GF-D8 (cell line): ENCODE measurements around the gene ABCA5.
"Not testable (repeated sequence)": the region's sequence is repeated elsewhere in the genome, so short reads cannot be mapped to it uniquely, and the experiment has no call there.

Experiments used
- DNase-seq: peaks from one replicate; lab custom pipeline; 2025; lab: John Stamatoyannopoulos, UW

The ABCA5 gene

DNA sequence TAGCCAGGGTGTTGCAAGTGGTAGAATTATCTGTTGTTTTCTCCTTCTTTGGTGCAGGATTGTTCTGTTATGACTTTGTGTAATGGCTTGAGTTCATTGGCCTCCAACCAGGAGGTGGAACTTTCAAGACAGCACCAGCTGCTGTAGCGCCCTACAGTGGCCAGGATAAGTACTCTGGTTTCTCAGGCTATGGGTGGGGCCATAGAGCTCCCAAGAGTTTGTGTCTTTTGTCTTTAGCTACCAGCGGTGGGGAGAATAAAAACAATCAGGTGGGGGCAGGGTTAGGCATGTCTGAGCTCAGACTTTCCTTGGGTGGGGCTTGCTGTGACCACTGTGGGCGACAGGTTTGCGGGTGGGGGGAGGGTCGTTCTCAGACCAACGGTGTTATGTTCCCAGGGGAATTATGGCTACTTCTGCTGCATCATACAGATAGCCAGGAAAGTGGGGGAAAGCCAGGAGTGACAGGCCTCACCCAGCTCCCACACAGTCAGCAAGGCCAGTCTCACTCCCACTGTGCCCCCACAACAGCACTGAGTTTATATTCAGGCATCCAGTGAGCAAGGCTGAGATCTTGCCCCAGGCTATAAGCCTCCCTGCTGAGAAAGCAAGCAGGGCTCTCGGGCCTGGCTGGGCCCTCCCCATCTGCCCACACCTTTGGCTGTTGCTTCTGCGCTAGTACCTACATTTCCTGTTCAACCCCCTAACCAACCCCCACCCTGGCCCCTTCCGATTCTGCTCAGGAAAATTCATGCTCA, 113.7 kb downstream of the ABCA5 start:
- DNase-seq = no peak

DNA sequence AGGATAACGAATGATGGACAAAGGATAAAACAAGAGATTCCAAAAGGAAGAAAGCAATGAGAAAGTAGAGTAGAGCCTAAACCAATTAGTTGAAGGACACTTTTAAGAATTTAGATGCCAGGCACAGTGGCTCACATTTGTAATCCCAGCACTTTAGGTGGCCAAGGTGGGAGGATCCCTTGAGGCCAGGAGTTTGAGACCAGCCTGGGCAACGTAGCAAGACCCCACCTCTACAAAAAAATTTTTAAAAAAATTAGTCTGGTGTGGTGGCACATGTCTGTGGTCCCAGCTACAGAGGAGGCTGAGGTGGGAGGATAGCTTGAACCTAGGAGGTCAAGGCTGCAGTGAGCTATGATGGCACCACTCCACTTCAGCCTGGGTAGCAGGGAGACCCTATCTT, 118.3 kb downstream of the ABCA5 start:
- DNase-seq = no peak

- no peak for DNase-seq
Observed at GRCh38 chr17:69207151-69207550, 119.8 kb downstream of the ABCA5 start.

GRCh38 chr17:69198238-69198637, 128.7 kb downstream of the ABCA5 start:
- DNase-seq = no peak

GRCh38 chr17:69196105-69196653, 130.8 kb downstream of the ABCA5 start:
- DNase-seq = not testable (repeated sequence)
